Measurements from ENCODE around the gene HSD17B14.
"Not testable (repeated sequence)": the region's sequence is repeated elsewhere in the genome, so short reads cannot be mapped to it uniquely, and the experiment has no call there.

HSD17B14 gene

DNA sequence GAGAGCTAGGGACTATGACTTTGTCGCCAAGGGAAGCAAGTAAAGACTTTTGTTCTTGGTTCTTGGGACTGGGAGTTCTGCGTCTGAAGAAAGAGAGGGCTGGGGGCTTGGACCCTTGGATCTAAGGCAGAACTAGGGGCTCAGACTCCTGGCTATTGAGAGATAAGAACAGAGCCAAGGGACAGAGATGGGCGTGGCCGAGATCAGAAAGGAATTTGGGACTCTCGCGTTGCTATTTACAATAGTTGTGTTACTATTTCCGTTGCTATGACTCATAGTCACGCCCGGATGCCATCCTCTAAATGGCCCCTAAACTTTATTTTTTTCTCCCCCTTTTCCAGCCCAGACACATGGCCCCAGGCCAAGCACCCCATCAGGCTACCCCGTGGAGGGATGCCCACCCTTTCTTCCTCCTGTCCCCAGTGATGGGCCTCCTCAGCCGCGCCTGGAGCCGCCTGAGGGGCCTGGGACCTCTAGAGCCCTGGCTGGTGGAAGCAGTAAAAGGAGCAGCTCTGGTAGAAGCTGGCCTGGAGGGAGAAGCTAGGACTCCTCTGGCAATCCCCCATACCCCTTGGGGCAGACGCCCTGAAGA is 36.7 kb upstream of the HSD17B14 start:
- Histone ChIP-seq H3K9me3 (ENCODE audit: severe bottlenecking) (no peaks in the 10 kb centered on the region), H3K4me3 (ENCODE audit: low read depth, low read length) (peak overlapping the region; percentile 100), H3K36me3 (peaks cover 45% of the 10 kb centered on the region), H3K27me3 (ENCODE audit: insufficient read depth, low read depth, severe bottlenecking) (no peaks in the 10 kb centered on the region), H3K27ac (peak overlapping the region; percentile 87)
- no peak for DNase-seq
- TF ChIP-seq, protein P1, sequence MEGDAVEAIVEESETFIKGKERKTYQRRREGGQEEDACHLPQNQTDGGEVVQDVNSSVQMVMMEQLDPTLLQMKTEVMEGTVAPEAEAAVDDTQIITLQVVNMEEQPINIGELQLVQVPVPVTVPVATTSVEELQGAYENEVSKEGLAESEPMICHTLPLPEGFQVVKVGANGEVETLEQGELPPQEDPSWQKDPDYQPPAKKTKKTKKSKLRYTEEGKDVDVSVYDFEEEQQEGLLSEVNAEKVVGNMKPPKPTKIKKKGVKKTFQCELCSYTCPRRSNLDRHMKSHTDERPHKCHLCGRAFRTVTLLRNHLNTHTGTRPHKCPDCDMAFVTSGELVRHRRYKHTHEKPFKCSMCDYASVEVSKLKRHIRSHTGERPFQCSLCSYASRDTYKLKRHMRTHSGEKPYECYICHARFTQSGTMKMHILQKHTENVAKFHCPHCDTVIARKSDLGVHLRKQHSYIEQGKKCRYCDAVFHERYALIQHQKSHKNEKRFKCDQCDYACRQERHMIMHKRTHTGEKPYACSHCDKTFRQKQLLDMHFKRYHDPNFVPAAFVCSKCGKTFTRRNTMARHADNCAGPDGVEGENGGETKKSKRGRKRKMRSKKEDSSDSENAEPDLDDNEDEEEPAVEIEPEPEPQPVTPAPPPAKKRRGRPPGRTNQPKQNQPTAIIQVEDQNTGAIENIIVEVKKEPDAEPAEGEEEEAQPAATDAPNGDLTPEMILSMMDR (IDR thresholded peaks at IDR 0.05; ENCODE audit: low read depth, low read length), result no peak

DNA sequence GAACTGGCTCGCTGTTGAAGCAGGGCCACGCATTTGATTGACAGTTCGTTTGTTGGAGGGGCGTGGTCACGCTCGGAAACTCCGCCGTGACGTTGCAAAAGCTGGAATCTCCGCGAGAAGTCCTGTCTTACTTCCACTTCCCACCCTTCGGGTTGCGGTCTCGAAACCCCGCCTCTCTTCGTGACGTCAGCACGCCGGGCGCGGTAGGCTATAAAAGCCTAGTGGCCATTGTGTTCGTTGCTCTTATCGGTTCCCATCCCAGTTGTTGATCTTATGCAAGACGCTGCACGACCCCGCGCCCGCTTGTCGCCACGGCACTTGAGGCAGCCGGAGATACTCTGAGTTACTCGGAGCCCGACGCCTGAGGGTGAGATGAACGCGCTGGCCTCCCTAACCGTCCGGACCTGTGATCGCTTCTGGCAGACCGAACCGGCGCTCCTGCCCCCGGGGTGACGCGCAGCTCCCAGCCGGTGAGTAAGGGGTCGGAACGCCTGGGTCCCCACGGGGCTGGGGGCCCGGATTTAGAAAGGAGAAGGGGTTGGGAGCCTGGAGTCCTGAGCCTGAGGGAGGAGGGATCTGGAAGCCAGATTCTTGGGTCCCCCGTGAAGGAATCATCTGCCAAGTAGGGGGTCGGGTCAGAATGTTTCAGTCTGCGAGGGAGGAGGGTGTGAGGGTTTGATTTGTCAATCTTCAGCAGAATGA is 36.0 kb upstream of the HSD17B14 start, which contains the start of gene PPP1R15A:
Gene PPP1R15A, plus strand, starts transcription at position 240 of the 702 bp plus-strand sequence. CDS start 813 bp downstream, outside the sequence.
- H3K27ac ChIP-seq, result peak within 1 kb of the TSS; percentile 87
- no peaks in the 10 kb centered on the region for H3K27me3 ChIP-seq (ENCODE audit: insufficient read depth, low read depth, severe bottlenecking)

DNA sequence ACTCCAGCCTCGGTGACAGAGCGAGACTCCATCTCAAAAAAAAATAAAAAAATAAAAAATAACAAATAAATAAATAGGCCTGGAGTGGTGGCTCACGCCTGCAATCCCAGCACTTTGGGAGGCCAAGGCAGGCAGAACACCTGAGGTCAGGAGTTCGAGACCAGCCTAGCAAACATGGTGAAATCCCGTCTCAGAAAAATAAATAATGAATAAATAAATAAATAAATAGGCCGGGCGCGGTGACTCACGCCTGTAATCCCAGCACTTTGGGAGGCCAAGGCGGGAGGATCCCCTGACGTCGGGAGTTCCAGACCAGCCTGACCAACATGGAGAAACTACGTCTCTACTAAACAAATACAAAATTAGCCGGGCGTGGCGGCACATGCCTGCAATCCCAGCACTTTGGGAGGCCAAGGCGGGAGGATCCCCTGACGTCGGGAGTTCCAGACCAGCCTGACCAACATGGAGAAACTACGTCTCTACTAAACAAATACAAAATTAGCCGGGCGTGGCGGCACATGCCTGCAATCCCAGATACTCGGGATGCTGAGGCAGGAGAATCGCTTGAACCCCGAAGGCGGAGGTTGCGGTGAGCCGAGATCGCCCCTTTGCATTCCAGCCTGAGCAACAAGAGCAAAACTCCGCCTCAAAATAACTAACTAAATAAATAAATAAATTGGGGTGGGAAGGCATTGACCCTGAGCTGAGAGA is 35.3 kb upstream of the HSD17B14 start:
- not testable (repeated sequence) for H3K4me3 ChIP-seq (ENCODE audit: low read depth, low read length); H3K27me3 ChIP-seq (ENCODE audit: insufficient read depth, low read depth, severe bottlenecking); H3K27ac ChIP-seq; H3K9me3 ChIP-seq (ENCODE audit: severe bottlenecking); DNase-seq
- peaks cover 34% of the 10 kb centered on the region for H3K36me3 ChIP-seq

More for the DNA sequence above, 36.0 kb upstream of the HSD17B14 start, which contains the start of gene PPP1R15A:
- DNase-seq, result peak; percentile 97
- TF ChIP-seq, protein P1 (IDR thresholded peaks at IDR 0.05; ENCODE audit: low read depth, low read length), result no peak
- H3K9me3 ChIP-seq (ENCODE audit: severe bottlenecking), result no peaks in the 10 kb centered on the region
- peak within 1 kb of the TSS; percentile 100 for H3K4me3 ChIP-seq (ENCODE audit: low read depth, low read length)
- peaks cover 38% of the 10 kb centered on the region for H3K36me3 ChIP-seq

DNA sequence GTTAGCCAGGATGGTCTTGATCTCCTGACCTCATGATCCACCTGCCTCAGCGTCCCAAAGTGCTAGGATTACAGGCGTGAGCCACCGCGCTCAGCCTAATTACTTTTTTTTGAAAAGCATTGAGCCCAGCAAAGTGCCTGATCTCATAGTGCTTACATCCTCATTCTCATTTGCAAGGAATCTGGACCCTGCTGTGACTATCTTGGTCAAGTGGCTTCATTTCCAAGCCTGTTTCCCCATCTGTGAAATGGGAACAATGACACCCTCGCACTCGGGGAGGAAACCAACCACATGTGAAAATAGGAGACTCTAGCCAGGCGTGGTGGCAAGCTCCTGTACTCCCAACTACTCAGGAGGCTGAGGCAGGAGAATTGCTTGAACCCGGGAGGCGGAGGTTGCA is 33.8 kb upstream of the HSD17B14 start:
- no peak overlapping the region for H3K4me3 ChIP-seq (ENCODE audit: low read depth, low read length)
- no peaks in the 10 kb centered on the region for H3K9me3 ChIP-seq (ENCODE audit: severe bottlenecking)
- DNase-seq, result no peak
- TF ChIP-seq, protein P1 (IDR thresholded peaks at IDR 0.05; ENCODE audit: low read depth, low read length), result no peak
- no peak overlapping the region for H3K27ac ChIP-seq
- H3K27me3 ChIP-seq (ENCODE audit: insufficient read depth, low read depth, severe bottlenecking), result no peaks in the 10 kb centered on the region
- H3K36me3 ChIP-seq, result peaks cover 20% of the 10 kb centered on the region

DNA sequence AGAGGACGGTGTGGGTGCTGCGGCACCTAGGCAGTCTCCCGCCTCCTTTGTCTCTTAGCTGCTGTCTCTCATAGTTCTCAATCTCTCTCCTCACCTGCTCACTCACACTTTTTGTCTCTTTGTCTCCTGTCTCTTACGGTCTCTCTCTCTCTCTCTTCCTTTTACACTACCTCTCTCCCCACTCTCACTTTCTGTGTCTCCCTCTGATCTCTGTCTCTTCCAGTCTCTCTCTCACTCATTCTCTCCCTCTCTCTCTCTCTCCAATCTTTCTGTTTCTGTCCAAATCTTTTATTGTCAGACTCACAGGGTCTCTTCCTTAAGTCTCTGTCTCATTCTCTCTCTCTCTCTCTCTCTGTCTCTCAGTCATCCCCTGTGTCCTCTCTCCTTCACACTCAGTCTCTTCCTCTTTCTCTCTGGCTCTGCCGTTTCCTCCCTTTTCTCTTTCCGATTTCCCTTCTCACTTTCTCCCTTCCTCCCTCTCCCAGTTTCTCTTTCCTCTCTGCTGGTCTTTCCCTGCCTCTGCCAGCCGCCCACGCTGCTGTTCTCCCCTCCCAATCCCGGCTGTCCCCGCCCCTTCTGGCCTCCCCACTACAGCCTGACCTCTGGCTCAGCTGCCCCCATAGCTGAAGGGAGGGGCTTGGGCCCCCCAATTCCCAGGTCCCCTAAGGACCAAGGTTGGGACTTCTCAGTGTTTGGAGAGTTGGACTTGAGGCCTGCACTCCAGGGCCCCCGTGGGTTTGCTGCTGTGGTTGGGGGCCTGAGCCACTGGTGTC is 32.0 kb upstream of the HSD17B14 start, which contains the start of gene PLEKHA4:
Gene PLEKHA4, minus strand, starts transcription at position 504 of the 773 bp plus-strand sequence. CDS start 997 bp downstream, outside the sequence.
- Histone ChIP-seq H3K4me3 (ENCODE audit: low read depth, low read length) (no peak within 1 kb of the TSS), H3K27me3 (ENCODE audit: insufficient read depth, low read depth, severe bottlenecking) (no peaks in the 10 kb centered on the region), H3K36me3 (peaks cover 8% of the 10 kb centered on the region), H3K27ac (peak within 1 kb of the TSS; percentile 25), H3K9me3 (ENCODE audit: severe bottlenecking) (no peaks in the 10 kb centered on the region)
- DNase-seq, result peak; percentile 45
- TF ChIP-seq, protein P1 (IDR thresholded peaks at IDR 0.05; ENCODE audit: low read depth, low read length), result no peak
